GM13977 (cell line): Measurements from ENCODE around the gene ORAI3.

Experiments used
- DNase-seq: peaks from one replicate; pipeline ENCODE4 v3.0.0; 2012; ENCODE audit warnings: low spot score
- in situ Hi-C: fragments of 300-500 bp; cut with MboI; formaldehyde crosslinking; loops from one replicate; pipeline ENCODE4 v1.12.0; 2022; ENCODE audit warnings: low sequenced_read_pairs, low pct_unique_long_range_greater_than_20kb, mixed read lengths, inconsistent platforms; ENCODE audit not compliant: unreplicated experiment
- TF ChIP-seq, protein P1 (sequence below): IDR thresholded peaks from 2 replicates; pipeline ENCODE4 v1.5.1; 2012; ENCODE audit warnings: mild to moderate bottlenecking, control low read depth; ENCODE audit not compliant: insufficient read depth; ENCODE audit errors: extremely low read depth, missing control alignments

Gene ORAI3

DNA sequence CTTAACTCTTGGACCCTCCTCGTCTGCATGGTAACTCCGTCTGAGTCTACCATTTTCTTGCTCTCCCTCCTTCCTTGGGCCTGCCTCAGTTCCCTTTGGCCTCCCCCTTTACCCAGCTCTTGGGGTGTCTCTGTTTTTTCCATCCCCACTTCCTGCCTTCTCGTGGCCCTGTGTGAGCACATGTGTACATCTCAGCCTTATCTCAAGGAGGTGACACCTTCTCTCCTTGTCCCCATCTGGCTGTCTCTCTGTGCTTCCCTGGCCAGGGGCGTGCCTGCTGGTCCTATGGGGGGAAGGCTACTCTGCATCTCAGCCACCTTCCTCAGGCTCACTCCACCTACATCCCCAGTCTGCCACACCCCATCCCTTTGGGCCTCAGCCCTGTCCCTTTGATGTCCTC, 45.9 kb upstream of the ORAI3 start:
- in situ Hi-C loops, result no loop called here
- DNase-seq, result peak; percentile 38
- TF ChIP-seq, protein P1, sequence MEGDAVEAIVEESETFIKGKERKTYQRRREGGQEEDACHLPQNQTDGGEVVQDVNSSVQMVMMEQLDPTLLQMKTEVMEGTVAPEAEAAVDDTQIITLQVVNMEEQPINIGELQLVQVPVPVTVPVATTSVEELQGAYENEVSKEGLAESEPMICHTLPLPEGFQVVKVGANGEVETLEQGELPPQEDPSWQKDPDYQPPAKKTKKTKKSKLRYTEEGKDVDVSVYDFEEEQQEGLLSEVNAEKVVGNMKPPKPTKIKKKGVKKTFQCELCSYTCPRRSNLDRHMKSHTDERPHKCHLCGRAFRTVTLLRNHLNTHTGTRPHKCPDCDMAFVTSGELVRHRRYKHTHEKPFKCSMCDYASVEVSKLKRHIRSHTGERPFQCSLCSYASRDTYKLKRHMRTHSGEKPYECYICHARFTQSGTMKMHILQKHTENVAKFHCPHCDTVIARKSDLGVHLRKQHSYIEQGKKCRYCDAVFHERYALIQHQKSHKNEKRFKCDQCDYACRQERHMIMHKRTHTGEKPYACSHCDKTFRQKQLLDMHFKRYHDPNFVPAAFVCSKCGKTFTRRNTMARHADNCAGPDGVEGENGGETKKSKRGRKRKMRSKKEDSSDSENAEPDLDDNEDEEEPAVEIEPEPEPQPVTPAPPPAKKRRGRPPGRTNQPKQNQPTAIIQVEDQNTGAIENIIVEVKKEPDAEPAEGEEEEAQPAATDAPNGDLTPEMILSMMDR, result no peak

DNA sequence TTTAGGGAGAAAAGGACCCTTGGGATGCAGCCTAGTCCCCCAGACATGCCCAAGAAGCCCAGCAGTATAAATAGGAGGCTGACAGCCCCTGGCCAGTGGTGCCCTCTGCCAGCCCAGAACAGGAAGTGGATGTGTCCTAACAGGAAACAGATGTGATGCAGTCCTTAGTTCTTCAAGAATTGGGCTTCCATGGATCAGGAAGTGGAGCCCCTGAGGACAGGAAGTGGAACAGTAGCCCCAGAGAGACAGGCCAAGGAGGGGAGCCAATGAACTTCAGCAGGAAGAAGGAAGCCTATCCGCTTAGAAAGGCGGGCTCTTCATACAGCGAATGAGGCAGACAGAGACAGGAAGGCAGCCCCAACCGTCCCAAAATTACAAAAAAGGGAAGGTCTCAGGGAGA, 45.3 kb upstream of the ORAI3 start:
- TF ChIP-seq, protein P1, result no peak
- in situ Hi-C loops, result no loop called here
- peak; percentile 49 for DNase-seq

DNA sequence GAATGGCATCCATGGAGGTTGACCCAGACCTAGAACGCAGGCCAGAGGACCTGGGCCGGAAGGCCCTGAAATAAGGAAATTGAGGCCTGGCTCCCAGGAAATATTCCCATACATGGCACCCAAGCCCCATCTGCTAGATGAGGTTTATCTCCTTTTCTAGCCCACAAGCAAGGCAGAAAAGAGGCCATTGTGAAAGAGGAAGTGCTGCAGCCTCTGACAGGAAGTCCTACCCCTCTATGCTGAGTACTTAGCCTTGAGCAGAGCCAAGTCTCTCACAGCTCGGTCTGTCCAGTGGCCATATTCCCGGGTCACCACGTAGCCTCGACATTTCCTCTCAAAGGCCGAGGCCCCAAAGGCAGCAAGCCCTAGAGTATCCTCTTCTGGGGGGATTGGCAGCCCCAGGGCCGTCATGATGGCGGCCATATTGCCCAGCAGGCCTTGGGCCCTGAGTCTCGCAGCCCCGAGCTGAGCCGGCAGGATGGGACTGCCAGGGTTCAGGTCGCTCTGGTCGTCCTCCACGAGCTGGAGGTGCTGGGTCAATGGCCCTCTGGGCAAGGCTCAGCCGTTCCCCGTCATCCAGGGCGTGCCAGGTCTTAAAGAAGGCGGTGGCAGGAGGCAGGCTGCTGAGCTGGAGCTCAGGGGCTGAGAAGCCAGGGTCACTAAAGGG, 44.6 kb upstream of the ORAI3 start:
- TF ChIP-seq, protein P1, result no peak
- in situ Hi-C loops, result no loop called here
- DNase-seq, result peak; percentile 38

DNA sequence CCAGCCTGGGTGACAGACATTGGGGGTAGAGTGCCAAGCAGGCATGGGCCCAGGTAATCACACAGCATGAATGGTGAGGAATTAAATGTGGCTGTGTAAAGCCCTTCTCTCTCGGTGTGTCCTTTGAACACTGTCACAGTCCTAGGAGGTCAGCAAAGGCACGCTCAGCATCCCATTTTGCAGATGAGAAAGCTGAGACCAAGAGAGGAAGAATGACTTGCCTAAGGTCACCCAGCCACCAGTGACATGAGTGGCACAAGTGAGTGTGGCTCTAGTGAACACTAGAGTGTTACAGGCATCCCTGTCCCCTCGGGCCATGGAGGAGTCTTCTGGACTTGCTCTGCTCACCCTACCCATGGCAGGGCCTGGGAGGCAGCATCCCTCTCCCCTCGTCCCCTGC, 41.8 kb upstream of the ORAI3 start:
- in situ Hi-C loops, result no loop called here
- no peak for DNase-seq
- TF ChIP-seq, protein P1, result no peak

DNA sequence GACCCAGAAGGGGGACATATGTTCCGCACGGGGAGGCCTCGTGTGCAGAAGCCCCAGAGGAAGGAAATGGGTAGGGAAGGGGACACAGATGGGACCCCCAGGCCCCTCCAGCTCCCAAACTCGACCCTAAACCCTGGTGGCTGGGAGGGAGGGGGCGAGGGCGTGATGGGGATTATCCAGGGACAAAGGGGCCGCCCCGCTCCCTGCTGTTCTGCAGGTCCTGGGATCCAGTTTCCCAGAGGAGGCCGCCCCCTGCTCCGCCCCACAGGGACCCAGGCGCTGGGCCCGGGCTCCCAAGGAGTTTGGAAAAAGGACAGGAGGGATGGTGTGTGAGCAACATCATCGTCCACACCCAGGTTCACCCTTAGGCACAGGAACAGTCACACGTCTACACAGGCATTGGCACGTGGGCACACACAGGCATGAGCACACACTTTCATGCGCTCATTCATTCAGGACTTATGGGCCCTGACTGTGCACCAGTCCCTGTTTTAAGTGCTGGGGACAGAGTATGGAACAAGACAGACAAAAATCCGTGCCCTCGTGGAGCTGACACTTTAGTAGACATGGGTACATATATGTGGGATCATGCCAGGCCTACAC, 38.3 kb upstream of the ORAI3 start:
- TF ChIP-seq, protein P1, result no peak
- in situ Hi-C loops, result no loop called here
- no peak for DNase-seq

DNA sequence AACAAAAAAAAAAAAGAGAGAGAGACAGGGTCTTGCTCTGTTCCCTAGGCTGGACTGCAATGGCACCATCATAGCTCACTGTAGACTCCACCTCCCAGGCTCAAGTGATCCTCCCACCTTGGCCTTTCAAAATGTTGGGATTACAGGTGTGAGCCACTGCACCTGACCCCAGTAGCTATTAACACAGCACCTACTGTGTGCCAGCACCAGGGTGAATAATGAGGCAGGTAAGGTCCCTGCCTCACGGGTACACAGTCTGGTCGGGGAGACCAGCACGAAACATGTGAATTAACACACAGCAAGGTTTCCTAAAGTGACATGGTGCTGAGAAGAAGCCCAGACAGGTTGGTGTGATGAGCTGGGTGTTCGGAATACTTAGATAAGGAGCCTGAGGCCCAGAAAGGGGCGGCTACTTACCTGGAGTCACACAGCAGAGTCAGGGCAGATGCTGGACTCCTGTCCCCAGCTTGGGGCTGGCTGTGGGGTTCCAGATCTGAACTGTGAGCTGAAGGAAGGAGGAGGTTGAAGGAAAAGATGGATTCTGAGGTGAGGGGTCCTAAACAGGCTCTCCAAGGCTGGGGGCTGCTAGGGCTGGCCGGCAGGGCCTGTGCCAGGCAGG, 36.0 kb upstream of the ORAI3 start:
- TF ChIP-seq, protein P1, result no peak
- no peak for DNase-seq
- in situ Hi-C loops, result no loop called here
